Measurements from ENCODE around the gene ANKRD52. TPM values are rescaled to one million over a fixed set of nuclear protein-coding genes. Genes with fewer than 3 reads are reported as not detected.

Gene ANKRD52
- total RNA-seq, 2 donors from 2014 or later = 15.2 to 21.0 TPM

- H3K4me1 ChIP-seq = peaks cover 25% of the 10 kb centered on the region
- no peaks in the 10 kb centered on the region for H3K27me3 ChIP-seq
- no peak for TF ChIP-seq POLR2A (IDR thresholded peaks at IDR 0.05)
- TF ChIP-seq CTCF (IDR thresholded peaks at IDR 0.05) = no peak
- H3K4me3 ChIP-seq = peak overlapping the region; percentile 80
- intact Hi-C loops (cut with DNase I) = no loop called here
- no peak for DNase-seq
- H3K27ac ChIP-seq = peak overlapping the region in 3 of 4 donors; percentile 65 to 96 (median 92)
- 8 to 10% methylated on average over 6 to 10 of the region's 10 CpGs for WGBS, 2 donors
- no peaks in the 10 kb centered on the region for H3K9me3 ChIP-seq
- H3K36me3 ChIP-seq (replicated peaks in 1 of 2; ENCODE audit: insufficient read depth in 1 of 2, low read depth in 2 of 2) = peaks cover 0 to 17% of the 10 kb centered on the region in 2 donors
- no peak for ATAC-seq
These were observed 69.9 kb downstream of the ANKRD52 start for GRCh38 chr12:56188131-56188777.

Other genes starting within 250 kb of the ANKRD52 start
- gene IKZF4, start 237.3 kb downstream of the ANKRD52 start, total RNA-seq = 1 to 10 TPM; 2.6 to 7.6 TPM
- 100 to 1,000 TPM; 215 to 405 TPM for gene RPS26, start 216.5 kb downstream of the ANKRD52 start, total RNA-seq
- 10 to 100 TPM; 72.9 to 74.8 TPM for gene ERBB3, start 178.2 kb downstream of the ANKRD52 start, total RNA-seq
- 100 to 1,000 TPM in 1 of 2 donors, 10 to 100 TPM in 1; 49.4 to 107 TPM for gene PA2G4, start 153.8 kb downstream of the ANKRD52 start, total RNA-seq
- gene RPL41, start 141.8 kb downstream of the ANKRD52 start, total RNA-seq = 1,000 to 10,000 TPM; 1,174 to 2,214 TPM
- 10 to 100 TPM in 1 of 2 donors, under 1 TPM in 1; 0.99 to 11.2 TPM for gene ZC3H10, start 140.1 kb downstream of the ANKRD52 start, total RNA-seq
- 100 to 1,000 TPM in 1 of 2 donors, 10 to 100 TPM in 1; 43.3 to 182 TPM for gene ESYT1, start 130.1 kb downstream of the ANKRD52 start, total RNA-seq
- 10 to 100 TPM in 1 of 2 donors, 1 to 10 TPM in 1; 7.5 to 24.1 TPM for gene MYL6B, start 105.8 kb downstream of the ANKRD52 start, total RNA-seq
- gene MYL6, start 100.0 kb downstream of the ANKRD52 start, total RNA-seq = 1,000 to 10,000 TPM in 1 of 2 donors, 100 to 1,000 TPM in 1; 838 to 1,110 TPM
- gene SMARCC2, start 68.9 kb downstream of the ANKRD52 start, total RNA-seq = 10 to 100 TPM; 46.2 to 50.8 TPM
- gene RNF41, start 36.5 kb downstream of the ANKRD52 start, total RNA-seq = 10 to 100 TPM; 13.2 TPM
- gene NABP2, start 34.0 kb downstream of the ANKRD52 start, total RNA-seq = 10 to 100 TPM; 11.9 to 16.3 TPM
- gene SLC39A5, start 28.3 kb downstream of the ANKRD52 start, total RNA-seq = 100 to 1,000 TPM; 306 to 333 TPM
- 10 to 100 TPM; 28.0 to 34.9 TPM for gene COQ10A, start 8.6 kb upstream of the ANKRD52 start, total RNA-seq
- 10 to 100 TPM; 66.2 to 88.0 TPM for gene CS, start 41.9 kb upstream of the ANKRD52 start, total RNA-seq
- 100 to 1,000 TPM in 1 of 2 donors, 10 to 100 TPM in 1; 40.2 to 103 TPM for gene CNPY2, start 57.6 kb upstream of the ANKRD52 start, total RNA-seq
- 10 to 100 TPM; 47.2 to 59.0 TPM for gene PAN2, start 75.6 kb upstream of the ANKRD52 start, total RNA-seq
- gene IL23A, start 80.5 kb upstream of the ANKRD52 start, total RNA-seq = not detected
- 100 to 1,000 TPM in 1 of 2 donors, 10 to 100 TPM in 1; 65.4 to 106 TPM for gene STAT2, start 101.7 kb upstream of the ANKRD52 start, total RNA-seq
- gene APOF, start 104.5 kb upstream of the ANKRD52 start, total RNA-seq = not detected
- 1 to 10 TPM; 4.7 to 6.9 TPM for gene TIMELESS, start 191.0 kb upstream of the ANKRD52 start, total RNA-seq
- gene MIP, start 196.3 kb upstream of the ANKRD52 start, total RNA-seq = not detected
- gene SPRYD4, start 210.2 kb upstream of the ANKRD52 start, total RNA-seq = 1 to 10 TPM; 1.6 to 2.1 TPM
- gene GLS2, start 229.8 kb upstream of the ANKRD52 start, total RNA-seq = 10 to 100 TPM; 44.4 to 45.5 TPM